ENCODE measurements around the gene NOLC1.

DNA sequence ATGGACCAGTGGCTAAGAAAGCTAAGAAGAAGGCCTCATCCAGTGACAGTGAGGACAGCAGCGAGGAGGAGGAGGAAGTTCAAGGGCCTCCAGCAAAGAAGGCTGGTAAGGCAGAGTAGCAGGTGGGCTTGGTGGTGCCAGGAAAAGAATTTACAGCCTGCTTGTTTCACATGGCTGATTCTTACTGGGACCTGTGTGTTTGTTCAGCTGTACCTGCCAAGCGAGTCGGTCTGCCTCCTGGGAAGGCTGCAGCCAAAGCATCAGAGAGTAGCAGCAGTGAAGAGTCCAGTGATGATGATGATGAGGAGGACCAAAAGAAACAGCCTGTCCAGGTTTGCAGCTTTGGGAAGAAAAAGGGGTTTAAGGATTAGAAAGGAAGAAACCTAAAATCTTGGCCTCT is 5.0 kb downstream of the NOLC1 start:
- TF ChIP-seq CTCF (IDR thresholded peaks at IDR 0.05) (no peak), POLR2AphosphoS5 (IDR thresholded peaks at IDR 0.05) (no peak), POLR2A (IDR thresholded peaks at IDR 0.05) (no peak)

Data from sigmoid colon (tissue), 4 donors.